Neuronal stem cell (in vitro differentiated cells): ENCODE measurements around the gene PLCL1.

Experiments used
- DNase-seq: peaks from one replicate; pipeline ENCODE4 v3.0.0-alpha.2; 2013; ENCODE audit warnings: low spot score
- H2AFZ ChIP-seq: one replicate; pipeline ENCODE4 v1.6.1; 2013; ENCODE audit warnings: mild to moderate bottlenecking, low read length, inconsistent platforms
- H2AK5ac ChIP-seq: 2 replicates; pipeline ENCODE4 v1.6.1; 2013; ENCODE audit warnings: low read depth, mild to moderate bottlenecking, inconsistent platforms, low read length, moderate library complexity, mixed read lengths
- H2BK120ac ChIP-seq: 2 replicates; pipeline ENCODE4 v1.6.1; 2013; ENCODE audit warnings: low read depth, mild to moderate bottlenecking, inconsistent platforms, low read length, moderate library complexity, mixed read lengths
- H2BK12ac ChIP-seq: one replicate; pipeline ENCODE4 v1.6.1; 2013; ENCODE audit warnings: low read length, inconsistent platforms
- H2BK15ac ChIP-seq: 2 replicates; pipeline ENCODE4 v1.6.1; 2013; ENCODE audit warnings: mild to moderate bottlenecking, low read length, inconsistent platforms, mixed read lengths
- H2BK5ac ChIP-seq: one replicate; pipeline ENCODE4 v1.6.1; 2013; ENCODE audit warnings: inconsistent platforms, mild to moderate bottlenecking, low read length, moderate library complexity
- H3K14ac ChIP-seq: one replicate; pipeline ENCODE4 v1.6.1; 2013; ENCODE audit warnings: low read length, inconsistent platforms
- H3K18ac ChIP-seq: 2 replicates; pipeline ENCODE4 v1.6.1; 2013; ENCODE audit warnings: low read length, inconsistent platforms
- H3K23ac ChIP-seq: 2 replicates; pipeline ENCODE4 v1.6.1; 2013; ENCODE audit warnings: low read depth, mild to moderate bottlenecking, mixed read lengths, low read length, inconsistent platforms; ENCODE audit not compliant: poor library complexity
- H3K27ac ChIP-seq: replicated peaks from 3 replicates; pipeline ENCODE4 v1.5.1; 2013; ENCODE audit warnings: low read length, inconsistent platforms
- H3K27me3 ChIP-seq, 3 experiments: 2 replicates each; pipeline ENCODE4 v1.6.1; 2013; ENCODE audit warnings: low read length in 3 of 3, mild to moderate bottlenecking in 2 of 3, inconsistent platforms in 1 of 3, low read depth in 1 of 3, mixed read lengths in 1 of 3, moderate library complexity in 1 of 3; ENCODE audit not compliant: control insufficient read depth in 3 of 3, insufficient read depth in 3 of 3
- H3K36me3 ChIP-seq, 2 donors: replicated peaks in 1 of 2; 2 replicates each; pipeline ENCODE4 v1.6.1; 2013; ENCODE audit warnings: low read length in 2 of 2; ENCODE audit not compliant: control insufficient read depth in 2 of 2, insufficient read depth in 2 of 2
- H3K4ac ChIP-seq: 2 replicates; pipeline ENCODE4 v1.6.1; 2013; ENCODE audit warnings: inconsistent platforms, mild to moderate bottlenecking, low read length, moderate library complexity
- H3K4me1 ChIP-seq, 2 donors: 1 replicate in 1 of 2; 2 replicates in 1 of 2; pipeline ENCODE4 v1.6.1; 2013; ENCODE audit warnings: low read length in 2 of 2, low read depth in 1 of 2; ENCODE audit not compliant: control insufficient read depth in 2 of 2, insufficient read depth in 1 of 2
- H3K4me2 ChIP-seq: one replicate; pipeline ENCODE4 v1.6.1; 2013; ENCODE audit warnings: mild to moderate bottlenecking, low read length, inconsistent platforms; ENCODE audit not compliant: insufficient read depth, poor library complexity, severe bottlenecking
- H3K4me3 ChIP-seq, 2 donors: 2 replicates each; pipeline ENCODE4 v1.5.1; 2013; ENCODE audit warnings: low read length in 2 of 2, mild to moderate bottlenecking in 2 of 2, inconsistent platforms in 1 of 2, moderate library complexity in 1 of 2
- H3K79me1 ChIP-seq: one replicate; pipeline ENCODE4 v1.6.1; 2013; ENCODE audit warnings: low read depth, mild to moderate bottlenecking, inconsistent platforms, low read length, moderate library complexity
- H3K9ac ChIP-seq: one replicate; pipeline ENCODE4 v1.6.1; 2013; ENCODE audit warnings: mild to moderate bottlenecking, low read depth, low read length, inconsistent platforms; ENCODE audit not compliant: poor library complexity
- H3K9me3 ChIP-seq, 2 donors: replicated peaks in 1 of 2; 2 replicates each; pipeline versions ENCODE3 to v1.6.1; 2013; ENCODE audit warnings: low read length in 2 of 2, mild to moderate bottlenecking in 2 of 2, inconsistent platforms in 1 of 2, low read depth in 1 of 2, mixed read lengths in 1 of 2, moderate library complexity in 1 of 2; ENCODE audit not compliant: control insufficient read depth in 2 of 2, insufficient read depth in 1 of 2
- H4K8ac ChIP-seq: one replicate; pipeline ENCODE4 v1.6.1; 2013; ENCODE audit warnings: low read depth, mild to moderate bottlenecking, inconsistent platforms, low read length, moderate library complexity
- H4K91ac ChIP-seq: one replicate; pipeline ENCODE4 v1.6.1; 2013; ENCODE audit warnings: low read length, low read depth, mild to moderate bottlenecking, inconsistent platforms; ENCODE audit not compliant: poor library complexity
- WGBS, 2 donors: extraction: QIAGEN DNeasy Blood & Tissue Kit; methylation state at CpG; one replicate each; pipeline ENCODE4 v1.1.7; 2013; ENCODE audit warnings: missing lambda C conversion rate in 2 of 2, mixed read lengths in 1 of 2; ENCODE audit not compliant: insufficient read length in 2 of 2, insufficient replicate concordance in 1 of 2; ENCODE audit errors: extremely low coverage in 2 of 2; 5-methylcytosine and 5-hydroxymethylcytosine counted together

Gene PLCL1

GRCh38 chr2:198054299-198054698 lies 249.9 kb downstream of the PLCL1 start:
- Histone ChIP-seq H3K4me3 (no peak overlapping the region), H3K18ac (no peak overlapping the region), H3K9me3 (no peaks in the 10 kb centered on the region), H2BK15ac (no peak overlapping the region), H2BK120ac (no peak overlapping the region), H4K91ac (no peak overlapping the region), H3K9ac (no peak overlapping the region), H3K4me1 (no peaks in the 10 kb centered on the region), H4K8ac (no peak overlapping the region), H2BK12ac (no peak overlapping the region), H3K4me2 (no peak overlapping the region), H2AK5ac (no peak overlapping the region), H3K27ac (no peak overlapping the region), H3K27me3 (no peaks in the 10 kb centered on the region), H3K79me1 (no peaks in the 10 kb centered on the region), H3K14ac (no peak overlapping the region), H3K23ac (no peak overlapping the region), H3K4ac (no peak overlapping the region), H3K36me3 (no peaks in the 10 kb centered on the region), H2BK5ac (no peak overlapping the region), H2AFZ (no peak overlapping the region)
- peak; percentile 15 for DNase-seq
- WGBS, 2 donors, result no CpG with 5 or more reads among the region's 1 CpG

GRCh38 chr2:198055716-198056115 lies 251.3 kb downstream of the PLCL1 start:
- no peak overlapping the region for H3K27ac ChIP-seq
- no peak overlapping the region for H3K4ac ChIP-seq
- no peak overlapping the region for H3K18ac ChIP-seq
- no peak overlapping the region for H2AK5ac ChIP-seq
- no peak overlapping the region for H2AFZ ChIP-seq
- WGBS, 2 donors, result no CpG with 5 or more reads among the region's 2 CpGs
- H3K36me3 ChIP-seq, result no peaks in the 10 kb centered on the region
- H3K9me3 ChIP-seq, result no peaks in the 10 kb centered on the region
- no peak overlapping the region for H3K14ac ChIP-seq
- no peak overlapping the region for H3K4me3 ChIP-seq
- H2BK15ac ChIP-seq, result no peak overlapping the region
- no peak overlapping the region for H4K91ac ChIP-seq
- no peak overlapping the region for H4K8ac ChIP-seq
- no peak overlapping the region for H2BK120ac ChIP-seq
- no peaks in the 10 kb centered on the region for H3K27me3 ChIP-seq
- H2BK12ac ChIP-seq, result no peak overlapping the region
- H3K9ac ChIP-seq, result no peak overlapping the region
- no peak for DNase-seq
- H3K79me1 ChIP-seq, result no peaks in the 10 kb centered on the region
- H3K4me2 ChIP-seq, result no peak overlapping the region
- H2BK5ac ChIP-seq, result no peak overlapping the region
- H3K4me1 ChIP-seq, result no peaks in the 10 kb centered on the region
- no peak overlapping the region for H3K23ac ChIP-seq

DNA sequence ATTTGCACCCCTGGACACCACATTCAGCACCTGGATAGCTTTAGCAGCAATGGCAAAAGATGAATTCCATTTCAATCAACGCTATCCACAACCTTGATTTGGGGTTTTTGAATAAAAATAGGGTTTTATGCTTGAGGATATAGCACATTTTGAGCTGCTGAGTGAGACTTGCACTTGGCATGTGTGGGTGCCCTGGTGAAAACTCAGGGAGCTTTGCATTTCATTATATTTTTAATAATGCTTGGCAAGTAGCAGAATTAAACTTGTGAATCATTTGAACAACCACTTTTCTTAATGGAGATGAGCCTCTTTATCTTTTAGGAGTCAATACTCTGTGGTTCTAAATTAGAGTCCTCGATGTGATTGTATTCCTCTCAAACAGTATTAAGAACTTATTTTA lies 252.4 kb downstream of the PLCL1 start:
- H3K4me3 ChIP-seq, result no peak overlapping the region
- no peak overlapping the region for H2BK15ac ChIP-seq
- H4K8ac ChIP-seq, result no peak overlapping the region
- H3K9ac ChIP-seq, result no peak overlapping the region
- H3K14ac ChIP-seq, result no peak overlapping the region
- H2BK5ac ChIP-seq, result no peak overlapping the region
- WGBS, 2 donors, result no CpG with 5 or more reads among the region's 2 CpGs
- no peak overlapping the region for H2AFZ ChIP-seq
- H2BK12ac ChIP-seq, result no peak overlapping the region
- H2AK5ac ChIP-seq, result no peak overlapping the region
- no peak overlapping the region for H3K23ac ChIP-seq
- H3K36me3 ChIP-seq, result no peaks in the 10 kb centered on the region
- no peak overlapping the region for H3K4me2 ChIP-seq
- no peak overlapping the region for H2BK120ac ChIP-seq
- H3K79me1 ChIP-seq, result no peaks in the 10 kb centered on the region
- H3K4ac ChIP-seq, result no peak overlapping the region
- no peak overlapping the region for H3K27ac ChIP-seq
- DNase-seq, result no peak
- H4K91ac ChIP-seq, result no peak overlapping the region
- no peaks in the 10 kb centered on the region for H3K9me3 ChIP-seq
- no peaks in the 10 kb centered on the region for H3K27me3 ChIP-seq
- H3K4me1 ChIP-seq, result no peaks in the 10 kb centered on the region
- no peak overlapping the region for H3K18ac ChIP-seq

- Histone ChIP-seq H3K23ac (no peak overlapping the region), H3K27me3 (no peaks in the 10 kb centered on the region), H2BK12ac (no peak overlapping the region), H3K18ac (no peak overlapping the region), H3K4me3 (no peak overlapping the region), H4K91ac (no peak overlapping the region), H3K79me1 (no peaks in the 10 kb centered on the region), H2BK5ac (no peak overlapping the region), H3K4me2 (no peak overlapping the region), H3K4ac (no peak overlapping the region), H2AK5ac (no peak overlapping the region), H3K14ac (no peak overlapping the region), H3K36me3 (no peaks in the 10 kb centered on the region), H3K9ac (no peak overlapping the region), H2BK120ac (no peak overlapping the region), H4K8ac (no peak overlapping the region), H2BK15ac (no peak overlapping the region), H2AFZ (no peak overlapping the region), H3K27ac (no peak overlapping the region), H3K9me3 (no peaks in the 10 kb centered on the region), H3K4me1 (no peaks in the 10 kb centered on the region)
- WGBS, 2 donors, result no CpG with 5 or more reads among the region's 7 CpGs
- DNase-seq, result no peak
Observed at GRCh38 chr2:198059800-198060199, 255.4 kb downstream of the PLCL1 start.
